Activated CD4-positive, CD25-positive, alpha-beta regulatory T cell treated with anti-CD3 and anti-CD28 coated beads, Interleukin-2, amount 50 U/mL, for 24 hours (primary cell): Measurements from ENCODE around the gene COL18A1.
"Not testable (repeated sequence)": the region's sequence is repeated elsewhere in the genome, so short reads cannot be mapped to it uniquely, and the experiment has no call there.

Experiments
- ATAC-seq, 2 donors: fragments of 150-1000 bp; cut with Tn5 transposase; one replicate each; pipeline ENCODE4 v1.10.0; 2021; ENCODE audit warnings: mild to moderate bottlenecking in 1 of 2, moderate library complexity in 1 of 2

COL18A1 gene

DNA sequence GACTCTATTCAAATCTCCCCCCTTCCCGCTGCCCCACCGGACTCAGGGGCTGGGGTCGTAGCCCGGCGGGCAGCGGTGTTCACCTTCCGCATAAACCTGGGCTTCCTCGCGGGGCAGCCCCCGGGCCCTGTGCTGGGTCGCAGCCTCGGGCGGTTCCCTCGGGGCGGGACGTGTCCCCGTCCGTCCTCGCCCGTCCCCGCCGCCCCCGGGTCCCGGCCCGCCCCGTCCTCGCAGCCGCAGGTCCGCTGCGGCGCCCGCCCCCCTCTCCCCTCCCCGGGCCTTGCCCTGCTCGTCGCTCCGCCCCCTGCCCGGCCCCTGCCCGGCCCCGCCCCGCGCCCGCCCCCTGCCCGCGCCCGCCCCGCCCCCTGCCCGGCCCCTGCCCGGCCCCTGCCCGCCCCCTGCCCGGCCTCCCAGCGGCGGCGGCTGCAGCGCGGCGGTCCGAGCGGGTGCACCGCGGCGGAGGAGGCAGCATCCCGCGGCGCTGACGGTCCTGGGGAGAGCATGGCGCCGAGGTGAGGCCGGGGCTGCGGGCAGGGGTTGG lies at the start of gene COL18A1:
TSS of gene COL18A1 (plus strand) at position 436 of the 541 bp plus-strand sequence. CDS start at position 502, 66 bp downstream.
- peak; percentile 31 to 47 for ATAC-seq

DNA sequence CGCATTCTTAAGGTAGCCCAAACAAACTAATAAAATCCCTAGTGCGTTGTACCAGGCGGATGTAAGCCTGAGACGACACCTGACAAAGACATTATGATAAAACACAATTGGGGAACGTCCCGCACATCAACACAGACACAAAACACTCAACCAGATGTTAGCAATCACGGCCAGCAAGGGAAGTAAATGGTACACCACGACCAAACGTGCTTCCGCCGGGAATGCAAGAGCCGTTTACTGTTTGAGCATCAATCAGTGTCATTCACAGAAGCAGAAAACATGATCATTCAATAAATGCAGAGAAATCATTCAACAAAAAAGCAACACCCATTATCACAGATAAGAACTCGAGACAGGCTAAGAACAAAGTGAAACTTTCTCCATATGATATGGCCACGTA lies 49.4 kb upstream of the COL18A1 start:
- no peak for ATAC-seq

- ATAC-seq: no peak
These were observed 48.7 kb upstream of the COL18A1 start for GRCh38 chr21:45356251-45356650.

DNA sequence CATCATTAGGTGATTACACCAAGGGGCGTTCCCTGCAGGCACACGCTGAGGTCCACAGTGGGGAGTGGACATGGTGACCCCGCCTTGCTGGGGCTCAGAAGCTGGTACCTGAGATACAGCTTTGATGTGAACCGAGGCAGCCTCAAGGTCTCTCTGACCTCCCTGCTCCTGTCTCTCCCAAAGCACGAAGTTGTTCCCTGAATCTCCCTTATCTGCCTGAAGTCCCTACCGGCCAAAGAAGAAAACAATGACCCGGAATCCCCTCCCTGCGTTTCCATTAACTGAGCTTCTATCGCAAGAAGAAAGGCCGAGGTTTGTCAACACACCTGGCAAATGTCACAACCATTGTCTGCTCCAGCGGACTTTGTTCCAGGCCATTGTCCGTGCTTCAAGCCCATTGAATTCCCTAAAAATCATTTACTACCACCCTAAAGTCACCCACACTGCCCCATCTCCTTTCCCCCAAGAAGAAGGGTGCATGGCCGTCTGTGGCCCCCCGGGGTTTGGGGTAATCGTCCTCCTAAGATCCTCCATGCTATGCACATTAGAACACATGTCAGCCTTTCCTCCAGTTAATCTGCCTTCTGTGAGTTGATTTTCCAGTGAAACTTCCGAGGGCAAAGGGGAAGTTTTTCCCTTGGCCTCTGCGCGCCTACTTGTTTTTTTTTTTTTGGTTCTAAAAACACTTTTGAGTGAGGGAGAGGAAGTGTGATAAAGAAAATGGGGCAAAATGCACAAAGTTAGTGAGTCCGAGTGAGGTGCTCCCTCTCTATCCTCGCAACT lies 48.1 kb upstream of the COL18A1 start:
- ATAC-seq: no peak

GRCh38 chr21:45357436-45358260 lies 47.3 kb upstream of the COL18A1 start:
- no peak for ATAC-seq

DNA sequence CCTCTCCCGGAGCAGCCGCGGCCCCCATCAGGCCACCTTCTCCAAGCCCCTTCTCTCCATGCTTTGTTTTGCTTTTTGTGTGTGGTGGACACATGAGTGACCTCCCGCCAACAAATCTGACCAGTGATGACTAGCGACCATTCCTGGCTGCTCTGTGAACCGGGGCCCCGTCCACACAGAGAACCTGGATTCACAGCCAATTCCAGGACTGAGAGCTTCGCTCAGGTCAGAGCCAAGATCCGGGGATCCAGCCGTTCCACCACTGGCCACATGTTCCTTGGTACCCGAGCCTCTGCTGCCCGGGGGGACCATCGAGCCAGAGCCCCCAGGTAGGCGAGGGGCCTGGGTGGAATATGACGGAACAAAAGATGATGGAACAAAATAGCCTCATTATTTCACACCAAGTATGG lies 46.7 kb upstream of the COL18A1 start:
- ATAC-seq: no peak

DNA sequence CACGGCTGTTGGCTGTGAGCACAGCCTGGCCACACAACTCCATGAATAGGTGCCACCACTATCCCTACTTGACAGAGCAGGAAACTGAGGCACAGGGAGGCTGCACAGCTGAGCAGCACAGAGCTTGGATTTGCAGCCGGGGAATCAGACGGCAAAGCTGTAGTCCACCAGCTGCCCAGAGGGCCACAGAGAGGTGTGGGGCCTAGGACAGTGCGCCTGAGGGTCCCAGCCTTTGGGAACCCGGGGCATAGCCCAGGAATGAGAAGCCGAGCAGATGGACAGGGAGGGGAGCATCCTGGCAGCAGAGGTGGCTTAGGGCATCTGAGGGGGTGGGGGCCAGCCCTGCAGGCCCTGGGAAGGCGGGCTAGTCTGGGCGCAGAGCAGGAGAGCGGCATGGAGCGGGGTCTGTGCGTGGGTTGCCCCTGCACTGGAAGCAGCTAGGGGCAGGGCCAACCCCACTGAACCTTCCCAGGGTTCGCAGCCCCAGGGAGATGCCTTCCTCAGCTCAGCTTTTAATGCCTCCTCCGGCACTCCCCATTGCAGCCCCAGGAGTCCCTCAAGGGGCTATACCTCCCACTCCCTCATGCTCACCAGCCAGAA lies 46.2 kb upstream of the COL18A1 start:
- no peak for ATAC-seq

- no peak for ATAC-seq
These were observed 45.3 kb upstream of the COL18A1 start for GRCh38 chr21:45359451-45360217.

- no peak for ATAC-seq
These were observed 43.6 kb upstream of the COL18A1 start for GRCh38 chr21:45361033-45361997.

GRCh38 chr21:45362077-45362747 lies 42.8 kb upstream of the COL18A1 start:
- ATAC-seq: no peak

DNA sequence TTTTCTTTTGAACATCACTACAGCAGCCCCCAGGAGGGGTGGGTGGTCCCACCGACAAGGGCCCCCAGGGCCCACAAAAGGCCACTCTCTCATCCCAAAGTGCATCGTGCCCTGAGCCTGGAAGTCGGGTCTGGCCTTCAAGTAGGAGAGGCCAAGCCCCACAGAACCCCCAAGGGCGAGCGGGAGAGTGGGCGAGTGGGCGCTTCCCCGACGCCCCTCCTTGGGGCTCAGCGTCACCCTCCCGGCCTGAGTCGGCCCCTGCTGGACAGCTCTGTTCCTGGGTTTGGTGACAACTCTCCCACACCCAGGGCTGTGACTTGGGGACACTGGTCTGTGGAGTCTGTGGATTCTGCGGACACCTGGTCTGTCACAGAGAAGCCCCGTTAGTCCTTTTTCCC lies 42.2 kb upstream of the COL18A1 start:
- no peak for ATAC-seq

- ATAC-seq: not testable (repeated sequence)
These were observed 41.7 kb upstream of the COL18A1 start for GRCh38 chr21:45363272-45363671.

DNA sequence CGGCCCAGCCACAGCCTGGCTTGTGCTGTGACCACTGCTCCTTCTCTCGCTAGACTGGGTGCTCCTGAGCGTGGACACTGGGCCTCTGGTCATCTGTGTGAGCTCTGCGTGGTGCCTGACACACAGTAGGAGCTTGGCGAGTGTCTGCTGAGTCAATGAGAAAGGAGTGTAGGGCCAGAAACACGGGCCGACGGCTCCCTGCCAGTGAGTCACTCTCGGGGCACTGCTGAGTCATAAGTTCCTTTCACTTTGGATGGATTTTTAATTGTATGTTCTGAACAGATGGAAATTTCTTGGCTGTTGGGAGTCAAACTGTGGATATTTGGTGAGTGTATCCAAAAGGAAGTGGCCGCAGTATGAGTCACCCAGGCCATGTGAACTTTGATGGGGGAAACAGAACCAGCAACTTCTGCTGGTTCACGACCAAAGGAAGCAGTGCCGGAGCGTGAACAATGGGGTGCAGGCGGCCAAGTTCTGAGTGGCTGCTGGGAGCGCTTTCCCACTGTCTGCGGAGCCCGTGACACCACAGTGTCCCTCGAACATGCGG lies 41.0 kb upstream of the COL18A1 start:
- peak; percentile 79 to 83 for ATAC-seq

DNA sequence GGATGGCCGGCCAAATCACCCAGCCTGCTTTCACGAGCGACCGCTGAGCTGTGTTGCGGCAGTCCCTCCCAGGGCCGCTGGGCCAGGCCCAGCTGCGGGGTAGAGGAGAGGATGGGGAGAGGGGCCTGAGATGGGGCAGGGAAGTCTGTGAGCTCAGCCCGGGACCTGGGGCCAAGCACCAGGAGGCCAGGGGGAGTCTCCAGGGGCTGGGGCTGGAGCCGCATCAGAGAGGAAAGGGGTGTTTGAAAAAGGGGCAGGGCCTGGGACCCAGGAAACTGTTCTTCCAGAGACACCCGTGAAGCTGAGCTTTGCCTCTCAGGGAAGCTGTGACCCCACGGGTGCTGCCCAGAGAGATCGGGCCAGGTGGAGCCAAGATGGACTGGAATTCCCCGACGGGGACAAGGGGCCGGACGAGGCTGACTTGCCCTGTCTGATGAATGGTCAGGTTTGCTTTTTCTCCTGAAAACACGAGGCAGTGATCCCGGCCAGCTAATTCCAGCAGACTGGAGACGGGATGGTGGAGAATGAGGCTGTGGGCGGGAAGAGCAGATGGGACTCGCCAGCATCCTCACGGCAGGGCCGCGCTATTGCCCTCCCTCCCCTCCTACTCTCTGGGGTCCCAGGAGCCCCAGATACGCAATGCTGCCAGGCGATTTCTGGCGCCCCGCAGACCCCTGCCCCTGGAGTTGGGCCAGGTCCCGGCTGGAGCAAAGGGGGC lies 40.3 kb upstream of the COL18A1 start:
- ATAC-seq: no peak

DNA sequence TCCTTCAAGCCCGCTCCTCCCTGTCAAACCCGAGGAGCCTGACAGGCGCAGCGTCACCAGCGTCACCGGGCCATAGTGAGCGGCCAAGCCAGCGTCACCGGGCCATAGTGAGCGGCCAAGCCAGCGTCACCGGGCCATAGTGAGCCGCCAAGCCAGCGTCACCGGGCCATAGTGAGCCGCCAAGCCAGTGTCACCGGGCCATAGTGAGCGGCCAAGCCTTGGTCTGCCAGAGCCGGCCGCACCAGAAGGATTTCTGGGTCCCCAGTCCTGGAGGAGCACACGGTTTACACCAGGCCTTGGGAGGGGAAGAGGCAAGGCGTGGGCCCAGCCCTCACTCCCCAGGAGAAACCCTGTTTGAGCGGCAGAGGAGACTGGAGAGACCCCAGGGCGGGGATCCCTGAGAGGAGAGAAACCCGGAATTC lies 39.8 kb upstream of the COL18A1 start:
- no peak for ATAC-seq

DNA sequence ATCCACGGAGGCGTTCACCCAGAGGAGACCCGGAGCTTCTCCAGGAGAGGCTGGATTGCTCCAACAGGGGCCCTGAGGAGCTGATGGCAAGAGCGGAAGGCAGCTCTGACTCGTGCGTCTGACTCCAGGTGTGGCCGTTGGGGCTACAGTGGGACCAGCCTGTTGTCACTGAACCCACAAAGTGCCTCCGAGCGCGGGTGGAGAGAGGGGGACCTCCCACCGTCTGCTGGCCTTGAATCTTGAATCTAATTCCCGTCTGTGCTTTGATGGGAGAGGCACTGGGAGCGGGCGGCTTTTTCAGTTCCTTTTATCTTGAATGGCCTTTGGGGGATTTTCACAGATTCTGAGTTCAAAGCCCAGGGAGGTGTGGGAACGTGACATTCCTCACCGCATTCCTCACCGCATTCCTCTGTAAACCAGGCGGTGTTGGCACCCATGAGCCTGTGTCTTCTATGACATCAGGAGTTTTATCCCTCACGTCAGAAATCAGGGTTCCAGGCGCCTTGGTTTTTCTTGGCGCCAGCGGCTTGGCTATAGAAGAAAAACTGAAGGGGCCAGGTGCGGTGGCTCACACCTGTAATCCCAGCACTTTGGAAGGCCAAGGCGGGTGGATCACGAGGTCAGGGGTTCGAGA lies 39.2 kb upstream of the COL18A1 start:
- no peak for ATAC-seq

DNA sequence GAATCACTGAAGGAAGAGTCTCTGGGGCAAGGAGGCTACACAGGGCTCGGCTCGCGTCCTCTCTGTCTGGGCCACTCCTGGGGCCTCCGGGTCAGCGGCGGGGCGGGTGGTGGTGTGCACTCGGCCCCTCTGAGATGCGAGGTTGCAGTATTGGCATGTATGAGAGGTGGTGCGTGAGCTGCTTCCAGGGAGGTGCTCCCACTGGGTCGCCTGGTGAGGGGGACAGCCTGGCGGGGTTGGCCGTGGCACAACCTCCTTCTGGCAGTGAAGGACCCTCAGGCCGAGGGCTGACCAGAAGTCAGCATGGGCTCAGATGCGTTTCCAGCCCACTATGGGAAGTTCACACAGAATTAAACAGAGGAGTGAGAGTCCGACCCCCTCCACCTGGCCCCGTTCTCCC lies 38.5 kb upstream of the COL18A1 start:
- ATAC-seq: no peak

DNA sequence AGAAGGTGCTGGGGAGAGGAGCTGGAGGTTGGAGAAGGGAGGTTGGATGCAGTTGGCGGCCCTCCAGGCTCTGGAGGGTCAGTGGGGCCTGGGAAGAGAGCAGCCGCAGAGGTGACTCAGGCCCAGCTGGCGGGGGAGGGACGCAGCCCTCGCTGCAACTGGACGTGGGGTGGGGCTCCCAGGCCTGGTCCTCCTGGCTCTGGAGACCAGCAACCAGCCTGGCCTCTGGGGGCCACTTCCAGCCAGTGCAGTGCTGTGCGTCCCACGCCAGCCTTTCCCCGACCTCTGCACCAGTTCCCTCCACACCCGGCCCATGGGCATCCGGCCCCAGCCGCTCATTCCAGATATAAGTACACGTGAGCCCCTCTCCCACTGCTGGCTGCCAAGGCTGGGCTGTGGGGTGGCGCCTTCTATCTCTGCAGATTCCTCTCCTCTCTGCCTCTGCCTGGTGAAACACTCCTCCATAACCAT lies 38.0 kb upstream of the COL18A1 start:
- ATAC-seq: no peak
